Rectal smooth muscle tissue (tissue), 1 donor: ENCODE results near the gene MLX.
"Not testable (repeated sequence)": the region's sequence is repeated elsewhere in the genome, so short reads cannot be mapped to it uniquely, and the experiment has no call there.

Source experiments
- H3K27ac ChIP-seq: one replicate; pipeline ENCODE4 v1.7.0; 2013; ENCODE audit warnings: low read depth, low read length, inconsistent platforms
- H3K27me3 ChIP-seq: one replicate; pipeline ENCODE4 v1.7.0; 2013; ENCODE audit warnings: low read length; ENCODE audit not compliant: control insufficient read depth, insufficient read depth
- H3K36me3 ChIP-seq: one replicate; pipeline ENCODE4 v1.7.0; 2013; ENCODE audit warnings: low read length; ENCODE audit not compliant: control insufficient read depth, insufficient read depth
- H3K4me1 ChIP-seq: one replicate; pipeline ENCODE4 v1.7.0; 2013; ENCODE audit warnings: low read length; ENCODE audit not compliant: control insufficient read depth, insufficient read depth
- H3K4me3 ChIP-seq: one replicate; pipeline ENCODE4 v1.7.0; 2013; ENCODE audit warnings: low read length
- H3K9ac ChIP-seq: one replicate; pipeline ENCODE4 v1.7.0; 2013; ENCODE audit warnings: low read length

The MLX gene

DNA sequence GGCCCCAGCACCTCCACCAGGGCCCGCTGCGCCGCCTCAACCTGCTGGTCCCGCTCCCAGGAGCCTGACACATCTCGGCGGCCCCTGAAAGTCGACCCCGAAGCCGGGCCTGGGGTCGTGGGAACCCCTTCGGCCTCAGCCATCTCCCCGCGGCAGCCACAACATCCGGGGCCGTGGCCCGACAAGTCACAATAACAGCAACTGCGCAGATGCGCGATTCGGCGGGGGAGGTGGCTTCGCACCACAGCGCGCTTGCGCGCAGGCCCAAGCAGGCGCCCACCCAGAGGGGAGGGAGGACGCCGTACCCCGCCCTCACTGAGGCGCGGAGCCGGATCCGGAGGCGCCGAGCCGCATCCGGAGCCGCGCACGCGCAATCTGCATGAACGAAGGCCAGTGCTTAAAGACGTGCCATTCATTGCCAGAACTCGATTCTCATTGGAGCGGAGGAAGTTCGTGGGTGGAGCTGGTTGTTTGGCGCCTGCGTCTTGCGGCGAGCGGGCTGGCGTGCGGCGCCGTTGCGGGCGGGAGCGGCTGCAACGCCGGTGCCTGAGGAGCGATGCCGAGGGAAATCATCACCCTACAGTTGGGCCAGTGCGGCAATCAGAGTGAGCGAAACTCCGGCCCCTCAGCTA, 42.4 kb downstream of the MLX start, which contains the start of the genes RETREG3 and TUBG1:
Gene RETREG3, minus strand, starts transcription at position 193 of the 632 bp plus-strand sequence. Its CDS starts 50 bp downstream, at position 143.
Gene TUBG1, plus strand, starts transcription at position 502 of the 632 bp plus-strand sequence. Its CDS starts 55 bp downstream, at position 557.
- Histone ChIP-seq H3K4me3 (peak within 1 kb of the TSS; percentile 100), H3K27ac (peak within 1 kb of the TSS; percentile 91), H3K36me3 (peaks cover 4% of the 10 kb centered on the region), H3K9ac (peak within 1 kb of the TSS; percentile 92), H3K4me1 (peaks cover 14% of the 10 kb centered on the region), H3K27me3 (no peaks in the 10 kb centered on the region)

GRCh38 chr17:42609814-42610801, 43.2 kb downstream of the MLX start:
- H3K36me3 ChIP-seq, H3K27me3 ChIP-seq: not testable (repeated sequence)
- Histone ChIP-seq H3K9ac (peak overlapping the region; percentile 90), H3K4me1 (peaks cover 14% of the 10 kb centered on the region), H3K27ac (peak overlapping the region; percentile 76), H3K4me3 (peak overlapping the region; percentile 90)

GRCh38 chr17:42612013-42612412, 45.1 kb downstream of the MLX start:
- H3K27ac ChIP-seq, result no peak overlapping the region
- peaks cover 9% of the 10 kb centered on the region for H3K36me3 ChIP-seq
- H3K27me3 ChIP-seq, result no peaks in the 10 kb centered on the region
- no peak overlapping the region for H3K4me3 ChIP-seq
- H3K9ac ChIP-seq, result no peak overlapping the region
- peaks cover 12% of the 10 kb centered on the region for H3K4me1 ChIP-seq

DNA sequence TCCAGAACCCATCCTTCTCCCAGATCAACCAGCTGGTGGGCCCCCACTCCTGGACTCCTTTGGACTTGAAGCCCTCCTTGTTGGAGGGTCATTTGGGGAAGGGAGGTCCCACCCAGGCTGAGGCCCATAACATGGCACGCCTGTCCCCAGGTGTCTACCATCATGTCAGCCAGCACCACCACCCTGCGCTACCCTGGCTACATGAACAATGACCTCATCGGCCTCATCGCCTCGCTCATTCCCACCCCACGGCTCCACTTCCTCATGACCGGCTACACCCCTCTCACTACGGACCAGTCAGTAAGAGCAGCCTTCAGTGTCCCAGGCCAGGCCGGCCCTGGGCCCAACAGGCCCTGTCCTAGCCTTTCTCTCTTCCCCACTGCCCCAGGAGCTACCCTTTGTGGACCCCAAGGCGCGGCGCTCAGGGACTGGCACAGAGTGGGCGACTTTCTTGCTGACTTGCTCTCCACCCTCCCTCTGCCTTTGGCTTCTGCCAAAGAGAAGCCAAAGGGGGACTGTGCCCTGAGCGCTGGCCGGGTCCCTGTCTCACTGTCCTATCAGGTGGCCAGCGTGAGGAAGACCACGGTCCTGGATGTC, 46.9 kb downstream of the MLX start:
- Histone ChIP-seq H3K4me3 (no peak overlapping the region), H3K4me1 (peaks cover 10% of the 10 kb centered on the region), H3K27me3 (no peaks in the 10 kb centered on the region), H3K9ac (no peak overlapping the region), H3K36me3 (peaks cover 8% of the 10 kb centered on the region), H3K27ac (no peak overlapping the region)

DNA sequence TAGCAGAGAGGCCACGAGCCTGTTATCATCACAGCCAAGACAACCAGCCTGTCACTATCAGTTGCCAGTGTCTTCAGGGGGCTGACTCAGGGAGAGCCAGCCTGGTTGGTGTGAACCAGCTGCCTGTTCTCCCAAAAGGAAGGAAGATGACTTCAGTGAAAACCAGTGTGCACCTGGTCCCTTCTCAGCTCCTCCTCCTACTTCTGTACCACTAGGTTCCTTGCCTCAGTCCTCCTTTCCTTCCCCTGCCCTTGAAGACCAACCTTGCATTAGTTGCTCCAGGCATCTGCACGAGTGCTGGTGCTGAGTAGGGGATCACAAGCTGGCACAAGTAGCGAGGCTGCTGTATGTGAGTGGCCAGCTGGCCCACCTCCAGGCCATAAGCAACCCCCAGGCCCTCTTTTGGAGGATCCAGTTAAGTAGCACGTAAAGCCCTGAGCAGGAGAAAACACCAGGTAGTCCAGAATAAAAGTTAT, 51.1 kb downstream of the MLX start:
- H3K27me3 ChIP-seq, result no peaks in the 10 kb centered on the region
- peaks cover 6% of the 10 kb centered on the region for H3K4me1 ChIP-seq
- H3K36me3 ChIP-seq, result peaks cover 6% of the 10 kb centered on the region
- H3K9ac ChIP-seq, result no peak overlapping the region
- no peak overlapping the region for H3K27ac ChIP-seq
- no peak overlapping the region for H3K4me3 ChIP-seq

GRCh38 chr17:42618442-42619150, 51.7 kb downstream of the MLX start:
- H3K4me1 ChIP-seq, result peaks cover 6% of the 10 kb centered on the region
- H3K4me3 ChIP-seq, result no peak overlapping the region
- H3K9ac ChIP-seq, result no peak overlapping the region
- no peak overlapping the region for H3K27ac ChIP-seq
- H3K36me3 ChIP-seq, result peaks cover 6% of the 10 kb centered on the region
- H3K27me3 ChIP-seq, result no peaks in the 10 kb centered on the region

- H3K4me1 ChIP-seq, result not testable (repeated sequence)
Measured at GRCh38 chr17:42621987-42622386, 55.1 kb downstream of the MLX start.

More at GRCh38 chr17:42621987-42622386, 55.1 kb downstream of the MLX start:
- not testable (repeated sequence) for H3K36me3 ChIP-seq, H3K4me3 ChIP-seq, H3K9ac ChIP-seq, H3K27ac ChIP-seq, H3K27me3 ChIP-seq
